ENCODE data around the gene DYRK1B.

GRCh38 chr19:39809368-39809767 is 24.6 kb downstream of the DYRK1B start:
- no peak for TF ChIP-seq ZNF529 (tag by site-specific recombination; IDR thresholded peaks at IDR 0.05; ENCODE audit: insufficient replicate concordance)
- no peak for TF ChIP-seq CTCF (tag by site-specific recombination; IDR thresholded peaks at IDR 0.05)
- TF ChIP-seq ZNF416 (tag by site-specific recombination; IDR thresholded peaks at IDR 0.05), result no peak
- TF ChIP-seq ZFP37 (tag by site-specific recombination; IDR thresholded peaks at IDR 0.05), result no peak
- TF ChIP-seq ZNF830 (tag by site-specific recombination; IDR thresholded peaks at IDR 0.05; ENCODE audit: low read depth), result no peak
- no peak for TF ChIP-seq ZSCAN23 (tag by site-specific recombination; IDR thresholded peaks at IDR 0.05)
- TF ChIP-seq ZNF701 (tag by site-specific recombination; IDR thresholded peaks at IDR 0.05), result no peak
- TF ChIP-seq ZBTB21 (tag by site-specific recombination; IDR thresholded peaks at IDR 0.05), result no peak
- no peak for TF ChIP-seq ZNF561 (tag by site-specific recombination; IDR thresholded peaks at IDR 0.05; ENCODE audit: borderline replicate concordance)
